Measurements from ENCODE around the gene SCEL.

DNA sequence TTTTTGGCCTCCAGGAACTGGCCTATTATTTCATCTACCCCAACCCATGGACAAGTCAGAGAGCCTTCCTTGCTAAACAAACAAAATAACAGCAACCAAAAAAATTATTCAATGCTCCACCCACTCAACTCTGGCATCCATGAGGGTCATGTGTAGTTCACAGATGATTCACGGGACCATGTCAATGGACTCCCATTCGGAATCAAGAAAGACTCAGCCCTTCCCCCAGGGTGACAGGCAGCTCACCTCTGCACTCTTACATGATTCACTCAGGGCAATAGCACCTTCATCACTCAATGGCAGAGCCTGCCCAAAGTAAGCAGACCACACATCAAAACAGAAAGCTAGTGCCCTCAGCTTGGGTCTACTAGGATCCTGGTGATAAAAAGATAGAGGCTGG lies 14.3 kb upstream of the SCEL start:
- TF ChIP-seq, protein P1, sequence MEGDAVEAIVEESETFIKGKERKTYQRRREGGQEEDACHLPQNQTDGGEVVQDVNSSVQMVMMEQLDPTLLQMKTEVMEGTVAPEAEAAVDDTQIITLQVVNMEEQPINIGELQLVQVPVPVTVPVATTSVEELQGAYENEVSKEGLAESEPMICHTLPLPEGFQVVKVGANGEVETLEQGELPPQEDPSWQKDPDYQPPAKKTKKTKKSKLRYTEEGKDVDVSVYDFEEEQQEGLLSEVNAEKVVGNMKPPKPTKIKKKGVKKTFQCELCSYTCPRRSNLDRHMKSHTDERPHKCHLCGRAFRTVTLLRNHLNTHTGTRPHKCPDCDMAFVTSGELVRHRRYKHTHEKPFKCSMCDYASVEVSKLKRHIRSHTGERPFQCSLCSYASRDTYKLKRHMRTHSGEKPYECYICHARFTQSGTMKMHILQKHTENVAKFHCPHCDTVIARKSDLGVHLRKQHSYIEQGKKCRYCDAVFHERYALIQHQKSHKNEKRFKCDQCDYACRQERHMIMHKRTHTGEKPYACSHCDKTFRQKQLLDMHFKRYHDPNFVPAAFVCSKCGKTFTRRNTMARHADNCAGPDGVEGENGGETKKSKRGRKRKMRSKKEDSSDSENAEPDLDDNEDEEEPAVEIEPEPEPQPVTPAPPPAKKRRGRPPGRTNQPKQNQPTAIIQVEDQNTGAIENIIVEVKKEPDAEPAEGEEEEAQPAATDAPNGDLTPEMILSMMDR (IDR thresholded peaks at IDR 0.05): no peak
- no peak for TF ChIP-seq POLR2AphosphoS5 (IDR thresholded peaks at IDR 0.05)
- no peak for TF ChIP-seq POLR2A (IDR thresholded peaks at IDR 0.05; ENCODE audit: low read depth)

Data from esophagus muscularis mucosa (tissue), 3 donors.